Endothelial cell (in vitro differentiated cells): Measurements from ENCODE around the gene MRPS27. TPM values are rescaled to one million over a fixed set of nuclear protein-coding genes. Genes with fewer than 3 reads are reported as not detected.

Experiments
- DNase-seq: peaks from one replicate; pipeline ENCODE4 v3.0.0; 2021; ENCODE audit warnings: low spot score
- H3K27ac Mint-ChIP-seq: one replicate; pipeline ENCODE4 v1.8.0; 2021; ENCODE audit warnings: mixed read lengths, inconsistent platforms; ENCODE audit not compliant: unreplicated experiment
- H3K27me3 Mint-ChIP-seq: one replicate; pipeline ENCODE4 v1.8.0; 2021; ENCODE audit warnings: mild to moderate bottlenecking, moderate library complexity, mixed read lengths, inconsistent platforms; ENCODE audit not compliant: unreplicated experiment
- H3K36me3 Mint-ChIP-seq: one replicate; pipeline ENCODE4 v1.8.0; 2021; ENCODE audit warnings: mild to moderate bottlenecking, low read depth, mixed read lengths, inconsistent platforms; ENCODE audit not compliant: unreplicated experiment
- H3K4me1 Mint-ChIP-seq: one replicate; pipeline ENCODE4 v1.8.0; 2021; ENCODE audit warnings: mild to moderate bottlenecking, mixed read lengths, inconsistent platforms; ENCODE audit not compliant: unreplicated experiment
- H3K4me3 Mint-ChIP-seq: one replicate; pipeline ENCODE4 v1.8.0; 2021; ENCODE audit warnings: mild to moderate bottlenecking, mixed read lengths, inconsistent platforms; ENCODE audit not compliant: unreplicated experiment
- H3K9me3 Mint-ChIP-seq: one replicate; pipeline ENCODE4 v1.8.0; 2021; ENCODE audit warnings: mixed read lengths, inconsistent platforms; ENCODE audit not compliant: unreplicated experiment
- total RNA-seq: library from RNA; stranded (reverse); fragmentation: NEBNext Ultra II Directional; extraction: Animal tissue kit (Norgen Biotek cat#: 25700); gene quantifications from one replicate; pipeline ENCODE4 v1.2.1, GENCODE V29; 2021; ENCODE audit not compliant: unreplicated experiment
- TF ChIP-seq, protein P1 (sequence below): fragments of 200-600 bp; sonication (generic); IDR thresholded peaks from one replicate; pipeline ENCODE4 v1.5.0; 2021; ENCODE audit warnings: antibody characterized with exemption; ENCODE audit not compliant: unreplicated experiment

Gene MRPS27
- total RNA-seq, 1 donor from 2014 or later, result 62.8 TPM

DNA sequence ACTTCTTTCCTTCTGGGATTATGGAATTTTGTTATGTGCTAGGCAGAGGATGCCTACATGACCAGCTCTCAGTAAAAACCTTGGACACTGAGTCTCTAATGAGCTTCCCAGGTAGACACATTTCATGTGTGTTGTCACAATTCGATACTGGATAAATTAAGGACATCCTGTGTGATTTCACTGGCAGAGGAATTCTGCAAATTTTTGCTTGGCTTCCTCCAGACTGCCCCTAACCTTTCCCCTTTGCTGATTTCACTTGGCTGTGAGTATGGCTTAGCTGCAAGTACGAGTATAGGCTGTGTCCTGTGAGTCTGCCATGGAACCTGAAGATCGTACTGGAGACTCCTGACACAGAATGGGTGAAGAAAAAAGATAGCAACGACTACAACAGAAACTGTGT, 47.6 kb downstream of the MRPS27 start:
- no peaks in the 10 kb centered on the region for H3K27me3 Mint-ChIP-seq
- no peak overlapping the region for H3K4me3 Mint-ChIP-seq
- DNase-seq, result no peak
- peaks cover 7% of the 10 kb centered on the region for H3K4me1 Mint-ChIP-seq
- peaks cover 8% of the 10 kb centered on the region for H3K36me3 Mint-ChIP-seq
- no peak overlapping the region for H3K27ac Mint-ChIP-seq
- no peaks in the 10 kb centered on the region for H3K9me3 Mint-ChIP-seq
- TF ChIP-seq, protein P1, sequence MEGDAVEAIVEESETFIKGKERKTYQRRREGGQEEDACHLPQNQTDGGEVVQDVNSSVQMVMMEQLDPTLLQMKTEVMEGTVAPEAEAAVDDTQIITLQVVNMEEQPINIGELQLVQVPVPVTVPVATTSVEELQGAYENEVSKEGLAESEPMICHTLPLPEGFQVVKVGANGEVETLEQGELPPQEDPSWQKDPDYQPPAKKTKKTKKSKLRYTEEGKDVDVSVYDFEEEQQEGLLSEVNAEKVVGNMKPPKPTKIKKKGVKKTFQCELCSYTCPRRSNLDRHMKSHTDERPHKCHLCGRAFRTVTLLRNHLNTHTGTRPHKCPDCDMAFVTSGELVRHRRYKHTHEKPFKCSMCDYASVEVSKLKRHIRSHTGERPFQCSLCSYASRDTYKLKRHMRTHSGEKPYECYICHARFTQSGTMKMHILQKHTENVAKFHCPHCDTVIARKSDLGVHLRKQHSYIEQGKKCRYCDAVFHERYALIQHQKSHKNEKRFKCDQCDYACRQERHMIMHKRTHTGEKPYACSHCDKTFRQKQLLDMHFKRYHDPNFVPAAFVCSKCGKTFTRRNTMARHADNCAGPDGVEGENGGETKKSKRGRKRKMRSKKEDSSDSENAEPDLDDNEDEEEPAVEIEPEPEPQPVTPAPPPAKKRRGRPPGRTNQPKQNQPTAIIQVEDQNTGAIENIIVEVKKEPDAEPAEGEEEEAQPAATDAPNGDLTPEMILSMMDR, result no peak

- peaks cover 7% of the 10 kb centered on the region for H3K4me1 Mint-ChIP-seq
- no peak overlapping the region for H3K27ac Mint-ChIP-seq
- TF ChIP-seq, protein P1, result no peak
Observed at GRCh38 chr5:72271702-72272101, 48.3 kb downstream of the MRPS27 start.

GRCh38 chr5:72270037-72270436, 50.0 kb downstream of the MRPS27 start:
- Mint-ChIP-seq H3K9me3 (no peaks in the 10 kb centered on the region), H3K4me1 (peaks cover 4% of the 10 kb centered on the region), H3K4me3 (no peak overlapping the region), H3K36me3 (no peaks in the 10 kb centered on the region), H3K27me3 (no peaks in the 10 kb centered on the region), H3K27ac (no peak overlapping the region)
- DNase-seq, result no peak
- TF ChIP-seq, protein P1, result no peak

More at GRCh38 chr5:72271702-72272101, 48.3 kb downstream of the MRPS27 start:
- no peak for DNase-seq
- H3K36me3 Mint-ChIP-seq, result peaks cover 5% of the 10 kb centered on the region
- no peak overlapping the region for H3K4me3 Mint-ChIP-seq
- no peaks in the 10 kb centered on the region for H3K27me3 Mint-ChIP-seq
- H3K9me3 Mint-ChIP-seq, result no peaks in the 10 kb centered on the region

GRCh38 chr5:72269411-72269780, 50.6 kb downstream of the MRPS27 start:
- TF ChIP-seq, protein P1, result no peak
- no peaks in the 10 kb centered on the region for H3K9me3 Mint-ChIP-seq
- no peak overlapping the region for H3K27ac Mint-ChIP-seq
- DNase-seq, result no peak
- H3K4me1 Mint-ChIP-seq, result peaks cover 3% of the 10 kb centered on the region
- no peaks in the 10 kb centered on the region for H3K36me3 Mint-ChIP-seq
- no peaks in the 10 kb centered on the region for H3K27me3 Mint-ChIP-seq
- H3K4me3 Mint-ChIP-seq, result no peak overlapping the region

DNA sequence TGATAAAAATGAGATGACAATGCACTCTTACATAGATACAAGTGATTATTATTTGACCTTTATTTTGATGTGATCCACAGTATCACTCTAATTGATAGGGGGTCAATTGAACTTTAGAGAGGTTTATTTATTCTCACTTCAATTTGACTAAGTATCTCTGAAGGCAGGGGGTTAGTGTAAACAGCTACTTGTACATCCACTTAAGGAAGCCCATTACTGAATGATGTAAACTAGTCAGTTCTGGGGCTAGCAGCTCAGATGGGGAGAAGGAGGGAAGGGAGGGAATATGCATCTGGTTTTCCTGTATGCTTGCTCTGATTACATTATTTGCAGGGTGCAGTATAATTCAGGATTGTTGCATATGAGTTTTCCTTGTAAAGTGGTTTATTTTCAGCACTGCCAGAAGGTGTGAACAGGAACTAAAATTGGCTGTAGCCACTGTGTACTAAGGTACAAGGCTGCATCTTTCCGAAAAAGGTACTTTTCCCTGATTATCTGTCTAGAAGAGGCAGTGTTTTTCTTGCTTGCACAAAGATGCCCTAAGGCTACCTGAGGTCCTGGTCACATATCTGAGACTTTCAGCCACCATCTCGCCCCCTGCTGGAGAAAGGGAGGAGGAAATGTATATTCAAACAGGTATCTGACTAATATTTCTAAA, 51.2 kb downstream of the MRPS27 start:
- DNase-seq, result peak; percentile 61

More for the DNA sequence above, 51.2 kb downstream of the MRPS27 start:
- Mint-ChIP-seq H3K9me3 (no peaks in the 10 kb centered on the region), H3K27me3 (no peaks in the 10 kb centered on the region), H3K36me3 (no peaks in the 10 kb centered on the region), H3K27ac (no peak overlapping the region), H3K4me1 (peaks cover 3% of the 10 kb centered on the region), H3K4me3 (no peak overlapping the region)
- TF ChIP-seq, protein P1, result peak; percentile 89
